ENCODE data around the gene EFTUD2.
"Not testable (repeated sequence)": the region's sequence is repeated elsewhere in the genome, so short reads cannot be mapped to it uniquely, and the experiment has no call there.

EFTUD2 gene

GRCh38 chr17:44899074-44899782, at the start of gene EFTUD2:
TSS of gene EFTUD2 (minus strand) at chr17:44899445. CDS start at chr17:44894521, 4,924 bp downstream.
- DNase-seq = peak; percentile 89

- DNase-seq = no peak
These were observed 49.1 kb upstream of the EFTUD2 start for GRCh38 chr17:44948315-44948795.

GRCh38 chr17:44947461-44948314, 48.4 kb upstream of the EFTUD2 start, which contains the start of gene KIF18B:
TSS of gene KIF18B (minus strand) at chr17:44947773. CDS start at chr17:44936344, 11,429 bp downstream.
- peak; percentile 98 for DNase-seq

- DNase-seq = not testable (repeated sequence)
These were observed 46.4 kb upstream of the EFTUD2 start for GRCh38 chr17:44945652-44946051.

- no peak for DNase-seq
These were observed 43.2 kb upstream of the EFTUD2 start for GRCh38 chr17:44942456-44942855.

- no peak for DNase-seq
These were observed 42.6 kb upstream of the EFTUD2 start for GRCh38 chr17:44941712-44942331.

- DNase-seq = no peak
These were observed 41.5 kb upstream of the EFTUD2 start for GRCh38 chr17:44940768-44941167.

GRCh38 chr17:44940317-44940716, 41.1 kb upstream of the EFTUD2 start:
- no peak for DNase-seq

- DNase-seq = no peak
These were observed 35.9 kb upstream of the EFTUD2 start for GRCh38 chr17:44935116-44935515.

GRCh38 chr17:44934745-44935105, 35.5 kb upstream of the EFTUD2 start:
- no peak for DNase-seq

- DNase-seq = no peak
These were observed 34.8 kb upstream of the EFTUD2 start for GRCh38 chr17:44933824-44934744.

GRCh38 chr17:44932787-44933097, 33.5 kb upstream of the EFTUD2 start:
- no peak for DNase-seq

GRCh38 chr17:44932096-44932786, 33.0 kb upstream of the EFTUD2 start:
- no peak for DNase-seq

GRCh38 chr17:44931376-44931775, 32.1 kb upstream of the EFTUD2 start:
- no peak for DNase-seq

- DNase-seq = no peak
These were observed 31.4 kb upstream of the EFTUD2 start for GRCh38 chr17:44930667-44931066.

GRCh38 chr17:44928950-44929720, 29.9 kb upstream of the EFTUD2 start:
- DNase-seq = no peak

GRCh38 chr17:44928136-44928535, 28.9 kb upstream of the EFTUD2 start:
- no peak for DNase-seq

GRCh38 chr17:44927696-44928095, 28.5 kb upstream of the EFTUD2 start:
- DNase-seq = no peak

GRCh38 chr17:44926821-44927525, 27.7 kb upstream of the EFTUD2 start:
- no peak for DNase-seq

All from hematopoietic multipotent progenitor cell treated with erythropoietin and hydrocortisone succinate and interleukin-3 and kit ligand, for 8 days (in vitro differentiated cells).